Activated gamma-delta T cell treated with anti-CD3 and anti-CD28 coated beads, Interleukin-2, amount 50 U/mL, for 16 hours (primary cell): Measurements from ENCODE around the gene CNNM1.

Source experiments
- DNase-seq: peaks from one replicate; pipeline ENCODE4 v3.0.0-alpha.2; 2020; ENCODE audit warnings: low read depth

The CNNM1 gene

GRCh38 chr10:99337901-99338300, 8.7 kb downstream of the CNNM1 start:
- DNase-seq, result no peak

DNA sequence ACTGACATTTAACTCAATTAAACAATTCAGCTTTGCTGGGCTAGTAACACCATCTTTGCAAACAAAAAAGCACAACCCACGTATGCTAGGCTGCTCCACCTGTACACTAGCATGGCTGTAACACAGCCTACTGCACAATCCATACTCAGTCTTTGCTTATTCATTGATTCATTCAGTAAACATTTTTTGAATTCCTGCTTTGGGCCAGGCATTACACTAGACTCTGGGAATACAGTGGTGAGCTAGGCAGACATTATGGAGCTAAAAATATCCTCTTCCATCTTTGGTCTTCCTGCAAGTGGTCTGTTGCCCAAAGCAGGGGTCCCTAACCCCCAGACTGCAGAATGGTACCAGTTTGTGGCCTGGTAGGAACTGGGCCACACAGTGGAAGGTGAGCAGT, 9.9 kb downstream of the CNNM1 start:
- no peak for DNase-seq

- no peak for DNase-seq
Observed at GRCh38 chr10:99339563-99340047, 10.4 kb downstream of the CNNM1 start.

DNA sequence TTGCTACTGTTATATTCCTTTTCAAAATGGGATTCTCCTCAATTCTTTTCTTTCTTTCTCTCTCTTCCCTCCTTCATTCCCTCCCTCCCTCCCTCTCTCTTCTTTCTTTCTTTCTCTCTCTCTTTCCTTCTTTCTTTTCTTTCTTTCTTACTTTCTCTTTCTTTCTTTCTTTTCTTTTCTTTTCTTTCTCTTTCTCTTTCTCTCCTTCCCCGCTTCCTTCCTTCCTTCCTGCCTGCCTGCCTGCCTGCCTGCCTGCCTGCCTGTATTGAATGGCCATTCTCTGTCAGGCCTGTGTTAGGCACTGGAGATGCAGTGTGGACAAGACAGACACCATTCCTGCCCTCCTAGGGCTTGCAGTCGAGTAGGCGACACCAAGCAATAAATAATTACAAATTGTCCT, 11.5 kb downstream of the CNNM1 start:
- no peak for DNase-seq

DNA sequence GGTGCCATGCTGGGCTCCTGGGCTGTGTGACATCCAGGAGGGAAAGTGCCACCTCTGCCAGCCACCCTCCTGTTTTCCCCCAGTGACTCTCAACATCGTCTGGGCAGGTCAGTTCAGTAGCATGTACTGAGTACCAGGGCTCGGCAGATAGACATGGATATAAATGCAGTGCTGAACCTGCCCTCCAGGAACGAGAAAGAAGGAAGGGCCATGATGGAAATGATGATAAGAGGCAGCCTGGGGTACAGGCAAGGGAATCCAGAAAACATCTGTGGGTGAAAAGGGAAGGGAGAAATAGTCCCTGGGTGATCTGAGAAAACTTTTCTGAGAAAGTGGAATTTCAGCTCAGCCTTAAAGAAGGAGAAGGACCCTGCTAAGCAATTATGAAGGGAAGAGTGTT, 12.1 kb downstream of the CNNM1 start:
- no peak for DNase-seq

GRCh38 chr10:99341860-99342490, 12.8 kb downstream of the CNNM1 start:
- DNase-seq, result no peak

- DNase-seq, result no peak
Observed at GRCh38 chr10:99343262-99343661, 14.1 kb downstream of the CNNM1 start.

GRCh38 chr10:99344715-99345114, 15.6 kb downstream of the CNNM1 start:
- DNase-seq, result no peak

GRCh38 chr10:99345350-99345749, 16.2 kb downstream of the CNNM1 start:
- no peak for DNase-seq

DNA sequence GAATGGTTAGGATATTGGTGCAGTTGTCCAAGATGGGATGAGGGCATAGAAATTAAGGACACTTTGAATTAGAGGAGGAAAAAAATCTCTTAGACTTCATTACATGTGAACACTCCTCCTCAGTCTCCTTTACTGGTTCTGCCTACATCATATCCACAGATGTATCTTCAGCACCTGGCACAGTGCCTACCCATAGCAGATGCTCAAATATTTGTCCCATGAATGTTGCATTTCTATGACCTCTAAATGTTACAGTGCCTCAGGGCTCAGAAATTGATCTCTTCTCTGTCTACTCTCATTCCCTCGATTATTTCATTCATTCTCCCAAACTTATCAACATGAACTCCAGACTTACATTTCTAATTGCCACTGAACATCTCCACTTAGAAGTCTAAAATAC, 17.1 kb downstream of the CNNM1 start:
- DNase-seq, result no peak

DNA sequence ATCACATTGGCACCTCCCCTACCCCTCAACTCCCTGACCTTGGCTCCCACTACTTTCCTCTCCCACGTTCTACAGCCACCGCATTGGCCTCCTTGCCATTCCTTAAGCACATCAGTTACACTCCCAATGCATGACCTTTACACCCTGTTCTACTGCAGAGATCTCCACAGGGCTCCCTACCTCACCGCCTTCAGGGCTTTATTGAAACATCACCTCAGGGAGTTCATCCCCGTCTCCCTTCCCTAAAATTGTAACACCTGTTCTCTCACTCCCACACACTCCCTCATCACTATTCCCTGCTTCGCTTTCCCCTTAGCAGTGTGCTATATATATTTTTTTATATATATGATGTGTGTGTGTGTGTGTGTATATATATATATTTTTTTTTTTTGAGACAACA, 18.5 kb downstream of the CNNM1 start:
- no peak for DNase-seq

- no peak for DNase-seq
Observed at GRCh38 chr10:99353182-99353581, 24.0 kb downstream of the CNNM1 start.

DNA sequence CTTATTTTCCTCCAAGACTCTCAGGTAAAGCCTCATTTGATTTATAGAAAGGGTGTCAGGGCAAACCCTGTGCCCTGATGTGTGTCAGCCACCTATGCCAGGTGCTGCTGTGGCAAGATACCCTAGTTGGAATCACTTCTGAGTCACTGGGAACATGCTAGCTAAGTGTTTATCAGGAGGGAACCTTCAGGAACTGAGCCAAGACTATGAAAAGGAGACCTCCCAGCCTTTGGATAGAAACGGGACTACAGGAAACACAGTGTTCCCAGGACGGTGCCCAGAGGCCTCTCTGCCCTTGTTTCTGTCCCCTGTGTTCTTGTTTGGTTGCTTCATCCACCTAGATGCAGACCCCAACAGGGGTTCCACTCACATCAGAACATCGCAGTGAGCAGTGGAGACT, 28.5 kb downstream of the CNNM1 start:
- no peak for DNase-seq

- no peak for DNase-seq
Observed at GRCh38 chr10:99358101-99358500, 28.9 kb downstream of the CNNM1 start.

DNA sequence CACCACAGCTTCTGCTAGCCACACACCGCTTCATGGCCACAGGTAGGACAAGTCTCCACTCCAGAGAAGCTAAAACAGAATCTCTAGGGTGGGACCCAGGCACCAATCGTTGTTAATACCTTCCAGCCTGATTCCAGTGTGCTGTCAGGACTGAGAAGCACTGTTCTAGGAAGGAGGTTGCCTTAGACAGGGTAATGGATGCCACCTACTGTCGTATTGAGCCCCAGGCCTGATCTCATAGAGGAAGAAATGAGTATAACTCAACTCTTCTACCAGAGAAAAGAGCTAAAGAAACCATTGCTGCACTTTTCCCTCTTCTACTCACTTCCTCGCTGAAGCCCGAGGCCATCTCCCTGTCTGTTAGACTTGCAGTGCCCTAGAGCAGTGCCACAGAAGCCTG, 31.8 kb downstream of the CNNM1 start:
- DNase-seq, result no peak

DNA sequence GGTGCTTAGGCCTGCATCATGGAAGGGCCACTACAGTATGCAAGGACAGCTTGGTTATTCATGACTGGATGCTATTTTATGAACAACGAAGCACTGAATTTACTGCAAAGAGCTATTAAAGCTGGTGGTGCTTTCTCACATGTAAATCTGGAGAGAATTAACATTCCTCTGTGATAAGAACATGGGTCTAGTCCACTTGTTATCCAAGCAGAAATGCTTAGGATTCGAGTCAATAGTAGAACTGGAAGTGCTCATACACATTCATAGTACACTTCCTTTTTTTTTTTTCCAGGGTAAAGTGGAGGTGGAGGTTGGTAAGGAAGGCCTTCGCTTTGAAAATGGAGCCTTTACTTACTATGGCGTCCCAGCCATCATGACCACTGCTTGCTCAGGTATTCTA, 35.0 kb downstream of the CNNM1 start:
- DNase-seq, result no peak

GRCh38 chr10:99365311-99365710, 36.2 kb downstream of the CNNM1 start:
- no peak for DNase-seq

DNA sequence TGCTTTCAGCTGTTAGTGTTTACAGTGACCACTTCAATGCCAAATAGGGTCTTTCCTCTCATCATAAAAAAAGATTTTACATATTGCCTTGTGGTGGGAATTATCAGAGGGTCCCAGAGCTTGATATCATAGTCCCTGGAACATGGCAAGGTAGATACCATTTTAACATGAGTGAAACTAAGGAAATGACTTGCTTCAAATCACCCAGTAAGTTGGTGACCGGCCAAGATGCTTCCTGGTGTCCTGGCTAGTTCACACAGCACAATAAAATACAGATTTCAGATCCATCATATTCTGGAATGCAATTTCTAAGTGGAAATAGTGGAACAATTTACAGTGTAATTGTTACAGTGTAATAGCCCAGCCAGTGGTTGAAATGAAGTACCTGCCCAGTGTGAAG, 36.6 kb downstream of the CNNM1 start:
- DNase-seq, result no peak

- DNase-seq, result no peak
Observed at GRCh38 chr10:99366666-99367065, 37.5 kb downstream of the CNNM1 start.

DNA sequence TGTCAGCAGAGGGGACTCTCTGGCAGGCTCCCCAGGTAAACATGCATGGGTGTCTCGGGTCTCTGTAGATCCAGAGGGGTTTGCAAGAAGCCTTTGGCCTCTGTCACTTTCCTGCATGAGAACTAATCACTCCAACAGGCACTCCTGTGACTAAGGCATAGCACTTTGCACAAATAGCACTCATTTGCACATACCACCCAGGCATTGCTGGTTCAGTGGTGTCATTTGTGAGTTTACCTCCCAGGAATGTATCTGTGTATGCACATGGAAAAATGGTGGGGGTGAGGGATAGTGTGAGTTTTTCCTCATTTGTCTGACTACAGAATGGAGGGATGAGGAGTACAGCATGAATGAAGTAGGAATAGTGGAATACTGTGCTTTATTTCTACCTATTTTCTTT, 39.5 kb downstream of the CNNM1 start:
- no peak for DNase-seq

DNA sequence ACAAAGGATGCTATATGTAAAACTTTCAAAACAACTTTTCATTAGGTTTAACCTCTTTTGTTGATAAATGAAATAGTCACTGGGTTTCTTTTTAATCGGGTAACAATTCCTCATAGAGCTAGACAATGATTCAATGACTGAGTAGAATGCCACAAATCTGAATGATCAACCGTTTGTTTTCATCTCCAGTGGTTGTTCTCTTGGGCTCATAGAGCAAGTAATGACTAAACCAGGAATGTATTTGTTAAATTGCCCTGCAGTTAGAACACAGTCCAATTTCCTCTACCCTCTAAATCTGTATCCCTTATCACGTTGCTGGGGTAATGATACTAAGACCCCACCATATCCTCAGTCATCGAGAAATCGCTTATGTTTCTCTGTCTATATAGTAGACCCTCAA, 40.0 kb downstream of the CNNM1 start:
- DNase-seq, result no peak

GRCh38 chr10:99369551-99369950, 40.4 kb downstream of the CNNM1 start:
- no peak for DNase-seq

DNA sequence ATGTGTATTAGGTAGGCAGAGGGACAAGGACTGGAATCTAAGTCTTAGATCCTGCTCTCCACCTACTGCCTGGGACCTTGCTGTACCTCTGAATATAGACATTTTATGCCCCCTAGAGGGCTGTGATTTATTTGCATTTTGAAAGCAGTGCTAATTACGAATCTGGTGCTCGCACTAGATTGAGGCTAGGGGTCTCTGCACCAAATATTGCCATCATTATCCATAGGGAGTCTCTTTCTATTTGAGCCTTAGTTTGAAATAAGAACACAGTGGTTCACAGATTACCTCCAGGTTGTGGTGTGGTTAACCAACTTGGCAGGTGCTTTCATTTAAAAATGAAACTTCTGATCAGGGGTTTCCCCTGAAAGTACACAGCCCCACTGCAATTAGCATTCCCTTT, 41.8 kb downstream of the CNNM1 start:
- DNase-seq, result no peak

DNA sequence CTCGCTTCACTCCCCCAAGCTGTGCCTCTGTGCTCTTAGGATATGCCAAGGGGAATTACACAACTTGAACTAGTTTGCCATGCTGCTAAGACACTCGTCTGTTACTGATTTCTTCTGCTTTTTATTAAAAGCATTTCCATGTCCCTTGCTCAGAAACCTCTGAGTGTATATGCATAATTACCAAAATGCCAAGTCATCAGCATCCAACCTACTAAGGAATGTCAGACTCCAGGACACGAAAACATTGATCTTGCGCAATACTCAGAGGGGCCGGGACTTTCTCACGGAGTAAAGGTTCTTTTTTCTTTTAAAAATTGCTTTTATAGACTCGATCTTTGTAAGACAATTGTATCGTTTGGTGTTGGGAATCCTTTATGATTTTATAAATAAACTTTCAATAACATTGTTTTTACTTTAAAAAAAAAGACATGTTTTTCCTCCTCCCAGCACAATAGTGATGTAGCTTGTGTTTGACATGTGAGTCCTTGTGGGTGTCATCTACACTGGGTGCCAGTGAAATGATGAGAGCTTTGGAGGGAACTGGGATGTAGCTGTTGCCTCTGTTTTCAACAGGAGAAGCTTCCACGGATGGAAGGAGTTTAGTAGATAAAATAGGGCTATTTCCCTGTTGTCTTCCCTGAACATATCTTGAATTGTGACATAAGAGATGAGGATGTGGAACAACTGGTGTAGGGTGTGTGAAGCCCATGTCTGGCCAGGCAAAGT, 43.6 kb downstream of the CNNM1 start:
- no peak for DNase-seq
